Activated CD8-positive, alpha-beta T cell treated with anti-CD3 and anti-CD28 coated beads for 36 hours (primary cell): ENCODE data around the gene PLA2G4E. TPM values are rescaled to one million over a fixed set of nuclear protein-coding genes. Genes with fewer than 3 reads are reported as not detected.

Experiments used
- ATAC-seq: fragments of 200-7000 bp; cut with Tn5 transposase; one replicate; pipeline ENCODE4 v1.10.0; 2021; ENCODE audit warnings: mild to moderate bottlenecking, moderate library complexity
- CTCF ChIA-PET: fragments of 350-600 bp; sonication (Branson Sonifier 250); formaldehyde crosslinking; loops from one replicate; lab custom pipeline; 2021; ENCODE audit warnings: antibody characterized with exemption; lab: Charles Lee
- POLR2A ChIA-PET: fragments of 350-600 bp; sonication (Branson Sonifier 250); formaldehyde crosslinking; loops from one replicate; lab custom pipeline; 2021; ENCODE audit warnings: antibody characterized with exemption; lab: Charles Lee
- DNase-seq: peaks from one replicate; pipeline ENCODE4 v3.0.0-alpha.2; 2020
- H3K27ac Mint-ChIP-seq: one replicate; pipeline ENCODE4 v1.8.0; 2021; ENCODE audit warnings: mild to moderate bottlenecking, mixed read lengths
- H3K27me3 Mint-ChIP-seq: one replicate; pipeline ENCODE4 v1.8.0; 2021; ENCODE audit warnings: mixed read lengths
- H3K36me3 Mint-ChIP-seq: one replicate; pipeline ENCODE4 v1.8.0; 2021; ENCODE audit warnings: low read depth, mixed read lengths
- H3K4me1 Mint-ChIP-seq: one replicate; pipeline ENCODE4 v1.8.0; 2021; ENCODE audit warnings: low read depth, mixed read lengths
- H3K4me3 Mint-ChIP-seq: one replicate; pipeline ENCODE4 v1.8.0; 2021; ENCODE audit warnings: mild to moderate bottlenecking, moderate library complexity, mixed read lengths
- H3K9me3 Mint-ChIP-seq: one replicate; pipeline ENCODE4 v1.8.0; 2021; ENCODE audit warnings: mixed read lengths
- CTCF ChIP-seq: fragments of 200-600 bp; IDR thresholded peaks from one replicate; pipeline ENCODE4 v1.8.0; 2022; ENCODE audit warnings: antibody characterized with exemption, mild to moderate bottlenecking
- intact Hi-C: fragments of 100-400 bp; cut with micrococcal nuclease; formaldehyde crosslinking; loops from one replicate; pipeline ENCODE4 v1.10.0; 2022
- total RNA-seq, 2 experiments: library from RNA; stranded (reverse); gene quantifications; one replicate each; pipeline ENCODE4 v1.2.3, GENCODE V29; 2021

Gene PLA2G4E
- total RNA-seq, 2 experiments from 2014 or later = not detected

GRCh38 chr15:42053914-42054313 lies 33.1 kb upstream of the PLA2G4E start:
- ChIA-PET CTCF (interaction anchor here (1.6 to 6.4 kb wide), 2 partner anchors 30 to 64 kb away, joined by 4 to 74 read pairs; no protein-coding TSS in a partner anchor), POLR2A (no interaction called here)
- ATAC-seq = no peak
- H3K9me3 Mint-ChIP-seq = no peaks in the 10 kb centered on the region
- peaks cover 7% of the 10 kb centered on the region for H3K4me1 Mint-ChIP-seq
- no peak for TF ChIP-seq CTCF
- H3K4me3 Mint-ChIP-seq = no peak overlapping the region
- no peaks in the 10 kb centered on the region for H3K36me3 Mint-ChIP-seq
- intact Hi-C loops = no loop called here
- DNase-seq = no peak
- H3K27me3 Mint-ChIP-seq = peaks cover 24% of the 10 kb centered on the region
- no peak overlapping the region for H3K27ac Mint-ChIP-seq

GRCh38 chr15:42053010-42053409 lies 32.2 kb upstream of the PLA2G4E start:
- DNase-seq (no peak), ATAC-seq (no peak)
- CTCF ChIA-PET = interaction anchor here (1.1 to 6.4 kb wide), 2 partner anchors 63 to 69 kb away, joined by 3 to 74 read pairs; no protein-coding TSS in a partner anchor
- no peak overlapping the region for H3K27ac Mint-ChIP-seq
- H3K36me3 Mint-ChIP-seq = no peaks in the 10 kb centered on the region
- POLR2A ChIA-PET = no interaction called here
- peaks cover 20% of the 10 kb centered on the region for H3K27me3 Mint-ChIP-seq
- no peak overlapping the region for H3K4me3 Mint-ChIP-seq
- H3K4me1 Mint-ChIP-seq = peaks cover 7% of the 10 kb centered on the region
- intact Hi-C loops = no loop called here
- no peak for TF ChIP-seq CTCF
- no peaks in the 10 kb centered on the region for H3K9me3 Mint-ChIP-seq

- no peak for ATAC-seq
- no peaks in the 10 kb centered on the region for H3K4me1 Mint-ChIP-seq
- no peak overlapping the region for H3K4me3 Mint-ChIP-seq
- no peaks in the 10 kb centered on the region for H3K36me3 Mint-ChIP-seq
- no peaks in the 10 kb centered on the region for H3K9me3 Mint-ChIP-seq
- TF ChIP-seq CTCF = no peak
- peaks cover 2% of the 10 kb centered on the region for H3K27me3 Mint-ChIP-seq
- CTCF ChIA-PET = interaction anchor here (0.7 to 1.2 kb wide), 2 partner anchors 8 to 60 kb away, joined by 3 read pairs; no protein-coding TSS in a partner anchor
- POLR2A ChIA-PET = no interaction called here
- intact Hi-C loops = no loop called here
- no peak for DNase-seq
- no peak overlapping the region for H3K27ac Mint-ChIP-seq
Observed at GRCh38 chr15:42050484-42051255, 29.8 kb upstream of the PLA2G4E start.

GRCh38 chr15:42048821-42049200 lies 28.0 kb upstream of the PLA2G4E start:
- no peaks in the 10 kb centered on the region for H3K9me3 Mint-ChIP-seq
- DNase-seq (no peak), ATAC-seq (no peak)
- POLR2A ChIA-PET = no interaction called here
- CTCF ChIA-PET = interaction anchor here (1.1 to 1.8 kb wide), 2 partner anchors 9 to 59 kb away, joined by 3 to 4 read pairs; no protein-coding TSS in a partner anchor
- no peak overlapping the region for H3K4me3 Mint-ChIP-seq
- no peak overlapping the region for H3K27ac Mint-ChIP-seq
- no peaks in the 10 kb centered on the region for H3K36me3 Mint-ChIP-seq
- no peaks in the 10 kb centered on the region for H3K4me1 Mint-ChIP-seq
- no peak for TF ChIP-seq CTCF
- intact Hi-C loops = no loop called here
- no peaks in the 10 kb centered on the region for H3K27me3 Mint-ChIP-seq

GRCh38 chr15:42048080-42048820 lies 27.4 kb upstream of the PLA2G4E start:
- ChIA-PET CTCF (interaction anchor here (1.1 to 1.8 kb wide), 2 partner anchors 9 to 58 kb away, joined by 3 to 4 read pairs; no protein-coding TSS in a partner anchor), POLR2A (no interaction called here)

More at GRCh38 chr15:42048080-42048820, 27.4 kb upstream of the PLA2G4E start:
- H3K4me3 Mint-ChIP-seq = no peak overlapping the region
- ATAC-seq = no peak
- H3K4me1 Mint-ChIP-seq = no peaks in the 10 kb centered on the region
- intact Hi-C loops = no loop called here
- H3K27me3 Mint-ChIP-seq = no peaks in the 10 kb centered on the region
- no peaks in the 10 kb centered on the region for H3K9me3 Mint-ChIP-seq
- H3K27ac Mint-ChIP-seq = no peak overlapping the region
- no peak for DNase-seq
- no peaks in the 10 kb centered on the region for H3K36me3 Mint-ChIP-seq
- no peak for TF ChIP-seq CTCF
